Endodermal cell (in vitro differentiated cells): Measurements from ENCODE around the gene REC8. TPM values are rescaled to one million over a fixed set of nuclear protein-coding genes. Genes with fewer than 3 reads are reported as not detected.

Experiments
- DNase-seq: peaks from one replicate; pipeline ENCODE4 v3.0.0-alpha.2; 2017
- H3K27ac ChIP-seq: 2 replicates; pipeline ENCODE4 v1.5.1; 2013; ENCODE audit warnings: mild to moderate bottlenecking, low read depth, low read length, moderate library complexity
- H3K27me3 ChIP-seq: 2 replicates; pipeline ENCODE4 v1.6.1; 2013; ENCODE audit warnings: mild to moderate bottlenecking, low read length, moderate library complexity; ENCODE audit not compliant: insufficient read depth, control insufficient read depth, poor library complexity, severe bottlenecking
- H3K36me3 ChIP-seq: 2 replicates; pipeline ENCODE4 v1.7.0; 2013; ENCODE audit warnings: mild to moderate bottlenecking, low read length, moderate library complexity; ENCODE audit not compliant: control insufficient read depth, insufficient read depth
- H3K4me1 ChIP-seq: one replicate; pipeline ENCODE4 v1.7.0; 2013; ENCODE audit warnings: low read length; ENCODE audit not compliant: control insufficient read depth, insufficient read depth
- H3K4me3 ChIP-seq: 2 replicates; pipeline ENCODE4 v1.5.1; 2013; ENCODE audit warnings: mild to moderate bottlenecking, low read length, moderate library complexity
- H3K9ac ChIP-seq: 2 replicates; pipeline ENCODE4 v1.6.1; 2013; ENCODE audit warnings: mild to moderate bottlenecking, low read length, moderate library complexity; ENCODE audit not compliant: poor library complexity, severe bottlenecking; ENCODE audit errors: extremely low read depth
- H3K9me3 ChIP-seq: 2 replicates; pipeline ENCODE4 v1.6.1; 2013; ENCODE audit warnings: mild to moderate bottlenecking, low read length, moderate library complexity; ENCODE audit not compliant: control insufficient read depth
- H3K27ac Mint-ChIP-seq: 2 replicates; pipeline ENCODE4 v1.8.0; 2020; ENCODE audit warnings: mixed read lengths
- H3K27me3 Mint-ChIP-seq: 2 replicates; pipeline ENCODE4 v1.8.0; 2021; ENCODE audit warnings: mild to moderate bottlenecking, mixed read lengths; ENCODE audit not compliant: insufficient read depth
- H3K36me3 Mint-ChIP-seq: 2 replicates; pipeline ENCODE4 v1.8.0; 2020; ENCODE audit warnings: low read depth, mixed read lengths
- H3K4me1 Mint-ChIP-seq: 2 replicates; pipeline ENCODE4 v1.8.0; 2020; ENCODE audit warnings: mixed read lengths
- H3K4me3 Mint-ChIP-seq: 2 replicates; pipeline ENCODE4 v1.8.0; 2020; ENCODE audit warnings: mild to moderate bottlenecking, moderate library complexity, mixed read lengths
- H3K9me3 Mint-ChIP-seq: 2 replicates; pipeline ENCODE4 v1.8.0; 2020; ENCODE audit warnings: mild to moderate bottlenecking, mixed read lengths
- WGBS, 2 experiments: methylation state at CpG; one replicate each; pipeline versions ENCODE4 v1.1.5 to v1.1.7; 2013; ENCODE audit warnings: missing lambda C conversion rate in 2 of 2, mixed read lengths in 1 of 2; ENCODE audit not compliant: insufficient coverage in 1 of 2, insufficient read length in 1 of 2; 5-methylcytosine and 5-hydroxymethylcytosine counted together
- total RNA-seq, 2 donors: library from RNA; stranded (reverse); fragmentation: NEBNext Ultra II Directional in 1 of 2; extraction: Animal tissue kit (Norgen Biotek cat#: 25700) in 1 of 2; gene quantifications; 2 replicates in 1 of 2; 3 replicates in 1 of 2; pipeline ENCODE4 v1.2.1, GENCODE V29; 2021
- TF ChIP-seq, protein P1 (sequence below): fragments of 200-600 bp; sonication (generic); conservative IDR thresholded peaks from 2 replicates; pipeline ENCODE4 v1.5.0; 2021; ENCODE audit warnings: antibody characterized with exemption, mild to moderate bottlenecking

Gene REC8
- total RNA-seq, 2 donors from 2014 or later = 60.3 to 98.3 TPM

DNA sequence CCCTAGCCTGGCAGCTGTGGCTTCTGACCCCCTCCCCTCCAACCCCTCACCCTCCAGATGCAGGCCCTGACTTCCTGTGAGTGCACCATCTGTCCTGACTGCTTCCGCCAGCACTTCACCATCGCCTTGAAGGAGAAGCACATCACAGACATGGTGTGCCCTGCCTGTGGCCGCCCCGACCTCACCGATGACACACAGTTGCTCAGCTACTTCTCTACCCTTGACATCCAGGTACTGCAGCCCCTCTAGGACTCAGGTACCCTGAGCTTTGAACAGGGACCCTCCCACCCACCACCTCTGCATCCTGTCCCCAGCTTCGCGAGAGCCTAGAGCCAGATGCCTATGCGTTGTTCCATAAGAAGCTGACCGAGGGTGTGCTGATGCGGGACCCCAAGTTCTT lies 16.8 kb upstream of the REC8 start:
- Mint-ChIP-seq H3K9me3 (no peaks in the 10 kb centered on the region), H3K4me3 (no peak overlapping the region), H3K27me3 (no peaks in the 10 kb centered on the region), H3K4me1 (no peaks in the 10 kb centered on the region), H3K36me3 (peaks cover 72% of the 10 kb centered on the region), H3K27ac (no peak overlapping the region)
- DNase-seq = no peak
- Histone ChIP-seq H3K4me3 (no peak overlapping the region), H3K27ac (no peak overlapping the region), H3K9ac (no peak overlapping the region), H3K36me3 (peaks cover 69% of the 10 kb centered on the region), H3K27me3 (no peaks in the 10 kb centered on the region), H3K9me3 (no peaks in the 10 kb centered on the region), H3K4me1 (no peaks in the 10 kb centered on the region)
- WGBS, 2 experiments = 93 to 99% methylated on average over 8 to 10 of the region's 10 CpGs
- TF ChIP-seq, protein P1, sequence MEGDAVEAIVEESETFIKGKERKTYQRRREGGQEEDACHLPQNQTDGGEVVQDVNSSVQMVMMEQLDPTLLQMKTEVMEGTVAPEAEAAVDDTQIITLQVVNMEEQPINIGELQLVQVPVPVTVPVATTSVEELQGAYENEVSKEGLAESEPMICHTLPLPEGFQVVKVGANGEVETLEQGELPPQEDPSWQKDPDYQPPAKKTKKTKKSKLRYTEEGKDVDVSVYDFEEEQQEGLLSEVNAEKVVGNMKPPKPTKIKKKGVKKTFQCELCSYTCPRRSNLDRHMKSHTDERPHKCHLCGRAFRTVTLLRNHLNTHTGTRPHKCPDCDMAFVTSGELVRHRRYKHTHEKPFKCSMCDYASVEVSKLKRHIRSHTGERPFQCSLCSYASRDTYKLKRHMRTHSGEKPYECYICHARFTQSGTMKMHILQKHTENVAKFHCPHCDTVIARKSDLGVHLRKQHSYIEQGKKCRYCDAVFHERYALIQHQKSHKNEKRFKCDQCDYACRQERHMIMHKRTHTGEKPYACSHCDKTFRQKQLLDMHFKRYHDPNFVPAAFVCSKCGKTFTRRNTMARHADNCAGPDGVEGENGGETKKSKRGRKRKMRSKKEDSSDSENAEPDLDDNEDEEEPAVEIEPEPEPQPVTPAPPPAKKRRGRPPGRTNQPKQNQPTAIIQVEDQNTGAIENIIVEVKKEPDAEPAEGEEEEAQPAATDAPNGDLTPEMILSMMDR = no peak

DNA sequence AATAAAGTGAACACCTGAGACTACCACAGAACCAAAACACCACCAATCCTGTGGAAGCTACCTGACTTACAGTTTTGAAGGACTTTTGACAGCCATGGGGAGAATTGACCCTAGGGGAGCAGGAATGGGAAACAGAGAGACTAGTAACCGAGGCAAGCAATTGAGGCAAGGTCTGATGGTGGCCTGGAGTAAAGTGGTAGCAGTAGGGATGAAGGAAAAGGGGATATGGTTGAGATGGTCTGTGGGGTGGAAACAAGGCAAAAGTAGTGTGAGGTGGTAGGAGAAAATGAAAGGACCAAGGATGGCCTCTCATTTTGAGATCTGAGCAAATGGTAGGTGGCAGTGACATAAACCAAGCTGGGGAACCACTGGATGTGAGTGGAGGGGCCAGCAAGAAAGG lies 15.0 kb upstream of the REC8 start:
- no peaks in the 10 kb centered on the region for H3K27me3 Mint-ChIP-seq
- H3K9ac ChIP-seq = no peak overlapping the region
- peaks cover 58% of the 10 kb centered on the region for H3K36me3 ChIP-seq
- H3K4me1 ChIP-seq = peaks cover 6% of the 10 kb centered on the region
- H3K9me3 ChIP-seq = no peaks in the 10 kb centered on the region
- H3K4me3 ChIP-seq = no peak overlapping the region
- DNase-seq = no peak
- WGBS, 2 experiments = 93 to 100% methylated on average over 1 of the region's 1 CpG
- TF ChIP-seq, protein P1 = no peak
- peaks cover 8% of the 10 kb centered on the region for H3K4me1 Mint-ChIP-seq
- H3K27ac ChIP-seq = no peak overlapping the region
- peaks cover 61% of the 10 kb centered on the region for H3K36me3 Mint-ChIP-seq
- H3K27me3 ChIP-seq = no peaks in the 10 kb centered on the region
- no peaks in the 10 kb centered on the region for H3K9me3 Mint-ChIP-seq
- H3K27ac Mint-ChIP-seq = no peak overlapping the region
- H3K4me3 Mint-ChIP-seq = no peak overlapping the region

DNA sequence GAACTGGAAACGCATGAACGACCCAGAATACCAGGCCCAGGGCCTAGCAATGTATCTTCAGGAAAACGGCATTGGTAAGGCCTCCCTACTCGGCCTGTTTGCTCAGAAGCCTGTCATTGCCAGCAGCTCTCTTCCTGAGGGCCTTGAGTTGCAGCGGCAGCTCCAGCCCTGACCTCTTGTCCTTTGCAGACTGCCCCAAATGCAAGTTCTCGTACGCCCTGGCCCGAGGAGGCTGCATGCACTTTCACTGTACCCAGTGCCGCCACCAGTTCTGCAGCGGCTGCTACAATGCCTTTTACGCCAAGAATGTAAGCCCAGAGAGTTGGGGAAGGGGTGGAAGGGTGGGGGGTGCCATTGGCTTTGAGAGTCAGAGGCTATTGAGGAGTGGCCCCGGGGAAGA lies 14.5 kb upstream of the REC8 start:
- Histone ChIP-seq H3K27me3 (no peaks in the 10 kb centered on the region), H3K27ac (no peak overlapping the region), H3K9me3 (no peaks in the 10 kb centered on the region), H3K9ac (no peak overlapping the region), H3K4me3 (no peak overlapping the region), H3K4me1 (peaks cover 6% of the 10 kb centered on the region), H3K36me3 (peaks cover 54% of the 10 kb centered on the region)
- Mint-ChIP-seq H3K9me3 (no peaks in the 10 kb centered on the region), H3K4me3 (no peak overlapping the region), H3K27ac (no peak overlapping the region), H3K27me3 (no peaks in the 10 kb centered on the region), H3K4me1 (peaks cover 10% of the 10 kb centered on the region), H3K36me3 (peaks cover 62% of the 10 kb centered on the region)
- DNase-seq = no peak
- TF ChIP-seq, protein P1 = no peak
- WGBS, 2 experiments = 94 to 95% methylated on average over 10 to 12 of the region's 12 CpGs
